Hepatocyte (in vitro differentiated cells): ENCODE measurements around the gene PIRT. TPM values are rescaled to one million over a fixed set of nuclear protein-coding genes. Genes with fewer than 3 reads are reported as not detected.

Source experiments
- DNase-seq: peaks from one replicate; pipeline ENCODE4 v3.0.0-alpha.2; 2016; ENCODE audit warnings: low spot score
- H2AFZ ChIP-seq: fragments of 200-600 bp; sonication (generic); 2 replicates; pipeline ENCODE4 v1.6.0; 2016; ENCODE audit warnings: antibody characterized with exemption, mild to moderate bottlenecking
- H3K27ac ChIP-seq: fragments of 200-600 bp; sonication (generic); 2 replicates; pipeline ENCODE4 v1.5.1; 2016; ENCODE audit warnings: mild to moderate bottlenecking
- H3K27me3 ChIP-seq: fragments of 200-600 bp; sonication (generic); 2 replicates; pipeline ENCODE4 v1.6.1; 2016
- H3K36me3 ChIP-seq: fragments of 200-600 bp; sonication (generic); replicated peaks from 2 replicates; pipeline ENCODE4 v1.5.1; 2016; ENCODE audit warnings: low read depth; ENCODE audit not compliant: insufficient read depth
- H3K4me1 ChIP-seq: fragments of 200-600 bp; sonication (generic); 2 replicates; pipeline ENCODE4 v1.5.1; 2016; ENCODE audit warnings: mild to moderate bottlenecking, moderate library complexity; ENCODE audit not compliant: insufficient read depth
- H3K4me2 ChIP-seq: fragments of 200-600 bp; sonication (generic); 2 replicates; pipeline ENCODE4 v1.6.0; 2016
- H3K4me3 ChIP-seq: fragments of 200-600 bp; sonication (generic); 2 replicates; pipeline ENCODE4 v1.5.1; 2016; ENCODE audit warnings: mild to moderate bottlenecking
- H3K79me2 ChIP-seq: fragments of 200-600 bp; sonication (generic); 2 replicates; pipeline ENCODE4 v1.6.0; 2017; ENCODE audit warnings: mild to moderate bottlenecking
- H3K9me2 ChIP-seq: fragments of 200-600 bp; sonication (generic); replicated peaks from 2 replicates; pipeline ENCODE4 v1.6.0; 2017; ENCODE audit warnings: mild to moderate bottlenecking; ENCODE audit not compliant: insufficient read depth
- H3K9me3 ChIP-seq: fragments of 200-600 bp; sonication (generic); 2 replicates; pipeline ENCODE4 v1.5.1; 2016; ENCODE audit warnings: low read depth, mild to moderate bottlenecking
- H4K20me1 ChIP-seq: fragments of 200-600 bp; sonication (generic); 2 replicates; pipeline ENCODE4 v1.6.0; 2016; ENCODE audit warnings: mild to moderate bottlenecking; ENCODE audit not compliant: insufficient read depth, poor library complexity, severe bottlenecking
- CTCF ChIP-seq: fragments of 200-600 bp; sonication (generic); IDR thresholded peaks from 2 replicates; pipeline ENCODE4 v1.5.1; 2016; ENCODE audit warnings: antibody characterized with exemption, mild to moderate bottlenecking; ENCODE audit not compliant: poor library complexity
- EZH2 ChIP-seq: fragments of 200-600 bp; sonication (generic); IDR thresholded peaks from 2 replicates; pipeline ENCODE4 v1.6.1; 2016; ENCODE audit warnings: antibody characterized with exemption, mild to moderate bottlenecking, borderline replicate concordance
- EZH2phosphoT487 ChIP-seq: fragments of 200-600 bp; sonication (generic); IDR thresholded peaks from one replicate; pipeline ENCODE4 v1.6.1; 2018; ENCODE audit warnings: antibody characterized with exemption, mild to moderate bottlenecking, low read depth, moderate library complexity; ENCODE audit not compliant: unreplicated experiment, severe bottlenecking
- WGBS: methylation state at CpG from one replicate; pipeline ENCODE4 v1.1.6; 2016; ENCODE audit warnings: low lambda C conversion rate; ENCODE audit errors: missing lambda C conversion rate; 5-methylcytosine and 5-hydroxymethylcytosine counted together
- polyA plus RNA-seq: library from polyadenylated mRNA; unstranded; fragments of >200 nt; fragmentation: Nextera tagmentation; extraction: Ambion mirVana; gene quantifications from 2 replicates; pipeline ENCODE4 v1.2.1, GENCODE V29; 2016
- total RNA-seq: library from RNA; depleted of rRNA; stranded (reverse); fragments of >200 nt; gene quantifications from 2 replicates; pipeline ENCODE4 v1.2.3, GENCODE V29; 2014

Gene PIRT
- total and polyA plus RNA-seq, 2 experiments from 2014 or later: not detected

GRCh38 chr17:10836145-10836544 lies 1.7 kb downstream of the PIRT start:
- 84% methylated on average over 7 of the region's 7 CpGs for WGBS
- H3K4me2 ChIP-seq: no peak overlapping the region
- no peak overlapping the region for H3K27ac ChIP-seq
- no peaks in the 10 kb centered on the region for H3K36me3 ChIP-seq
- no peaks in the 10 kb centered on the region for H3K9me2 ChIP-seq
- no peak overlapping the region for H2AFZ ChIP-seq
- H3K4me1 ChIP-seq: no peaks in the 10 kb centered on the region
- DNase-seq: no peak
- no peaks in the 10 kb centered on the region for H3K9me3 ChIP-seq
- no peaks in the 10 kb centered on the region for H3K79me2 ChIP-seq
- TF ChIP-seq CTCF (no peak), EZH2phosphoT487 (no peak), EZH2 (no peak)
- H4K20me1 ChIP-seq: no peaks in the 10 kb centered on the region
- no peak overlapping the region for H3K4me3 ChIP-seq
- H3K27me3 ChIP-seq: no peaks in the 10 kb centered on the region

GRCh38 chr17:10831696-10832095 lies 6.2 kb downstream of the PIRT start:
- Histone ChIP-seq H3K4me2 (no peak overlapping the region), H2AFZ (no peak overlapping the region), H3K79me2 (no peaks in the 10 kb centered on the region), H3K27me3 (no peaks in the 10 kb centered on the region), H3K4me3 (no peak overlapping the region), H4K20me1 (no peaks in the 10 kb centered on the region), H3K4me1 (no peaks in the 10 kb centered on the region), H3K27ac (no peak overlapping the region), H3K9me3 (no peaks in the 10 kb centered on the region), H3K36me3 (no peaks in the 10 kb centered on the region), H3K9me2 (no peaks in the 10 kb centered on the region)
- WGBS: 94% methylated on average over 5 of the region's 5 CpGs
- no peak for DNase-seq
- TF ChIP-seq EZH2: no peak
- no peak for TF ChIP-seq CTCF
- TF ChIP-seq EZH2phosphoT487: no peak

DNA sequence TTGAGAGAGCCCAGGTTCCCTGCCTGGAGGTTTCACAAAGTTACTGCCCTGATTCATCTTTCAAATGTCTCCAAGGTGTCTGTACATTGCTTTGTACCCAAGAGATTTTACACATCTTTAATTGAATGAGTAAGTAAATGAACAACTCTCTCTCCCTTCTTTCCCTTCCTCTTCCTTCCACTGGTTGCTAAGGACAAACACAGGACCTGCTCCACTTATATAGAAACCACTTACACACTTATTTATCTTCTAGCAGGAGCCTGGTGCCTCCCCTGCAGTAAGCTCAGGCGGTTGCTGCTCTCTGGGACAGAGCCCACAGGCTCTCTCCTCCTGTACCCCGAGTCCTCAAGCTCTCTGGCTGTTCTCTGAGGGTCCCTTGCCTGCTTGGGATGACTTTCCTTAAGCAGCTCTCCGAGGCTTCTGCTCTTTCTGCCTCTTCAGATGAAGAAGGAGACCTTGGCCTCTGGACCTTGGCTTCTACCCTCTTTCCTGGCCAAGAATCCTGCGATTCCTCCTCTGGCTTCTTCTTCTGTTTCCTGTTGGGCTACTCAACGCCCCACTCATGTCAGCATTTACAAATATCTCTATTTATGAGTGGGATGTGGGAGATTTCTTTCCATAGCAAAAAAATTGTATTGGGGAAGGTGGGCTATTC lies 9.9 kb downstream of the PIRT start:
- Histone ChIP-seq H3K36me3 (no peaks in the 10 kb centered on the region), H3K4me3 (no peak overlapping the region), H3K27ac (no peak overlapping the region), H4K20me1 (no peaks in the 10 kb centered on the region), H3K79me2 (no peaks in the 10 kb centered on the region), H3K9me3 (no peaks in the 10 kb centered on the region), H3K4me2 (no peak overlapping the region), H3K9me2 (no peaks in the 10 kb centered on the region), H3K27me3 (no peaks in the 10 kb centered on the region), H2AFZ (no peak overlapping the region), H3K4me1 (no peaks in the 10 kb centered on the region)
- 77% methylated on average over 5 of the region's 5 CpGs for WGBS
- TF ChIP-seq CTCF: no peak
- TF ChIP-seq EZH2phosphoT487: no peak
- no peak for TF ChIP-seq EZH2
- DNase-seq: no peak

DNA sequence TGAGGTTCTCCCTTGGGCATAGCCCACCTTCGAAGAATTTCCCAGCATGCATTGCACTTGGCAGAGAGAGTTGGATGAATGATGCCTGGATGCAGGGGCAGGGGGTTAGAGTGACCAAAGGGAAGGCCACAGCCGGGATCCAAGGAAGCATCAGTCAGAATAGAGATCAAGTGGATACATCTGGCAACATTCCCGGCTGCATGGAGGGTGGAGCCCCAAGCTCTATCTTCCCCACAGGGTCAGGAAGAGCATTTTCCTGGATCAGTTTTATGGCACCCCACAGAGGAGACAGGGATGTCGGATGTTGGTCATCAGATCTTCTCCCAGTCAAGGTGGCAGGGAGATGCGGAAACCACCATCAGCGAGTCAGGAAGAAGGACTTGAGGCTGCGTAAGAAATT lies 13.0 kb downstream of the PIRT start:
- Histone ChIP-seq H4K20me1 (no peaks in the 10 kb centered on the region), H3K4me3 (no peak overlapping the region), H3K36me3 (no peaks in the 10 kb centered on the region), H3K9me3 (no peaks in the 10 kb centered on the region), H3K27ac (no peak overlapping the region), H3K4me1 (no peaks in the 10 kb centered on the region), H3K79me2 (no peaks in the 10 kb centered on the region), H3K9me2 (no peaks in the 10 kb centered on the region), H3K4me2 (no peak overlapping the region), H2AFZ (no peak overlapping the region), H3K27me3 (no peaks in the 10 kb centered on the region)
- no peak for DNase-seq
- no peak for TF ChIP-seq EZH2
- no peak for TF ChIP-seq CTCF
- TF ChIP-seq EZH2phosphoT487: no peak
- 94% methylated on average over 7 of the region's 7 CpGs for WGBS
